ENCODE results near the gene DMBX1.

- TF ChIP-seq, protein P1, sequence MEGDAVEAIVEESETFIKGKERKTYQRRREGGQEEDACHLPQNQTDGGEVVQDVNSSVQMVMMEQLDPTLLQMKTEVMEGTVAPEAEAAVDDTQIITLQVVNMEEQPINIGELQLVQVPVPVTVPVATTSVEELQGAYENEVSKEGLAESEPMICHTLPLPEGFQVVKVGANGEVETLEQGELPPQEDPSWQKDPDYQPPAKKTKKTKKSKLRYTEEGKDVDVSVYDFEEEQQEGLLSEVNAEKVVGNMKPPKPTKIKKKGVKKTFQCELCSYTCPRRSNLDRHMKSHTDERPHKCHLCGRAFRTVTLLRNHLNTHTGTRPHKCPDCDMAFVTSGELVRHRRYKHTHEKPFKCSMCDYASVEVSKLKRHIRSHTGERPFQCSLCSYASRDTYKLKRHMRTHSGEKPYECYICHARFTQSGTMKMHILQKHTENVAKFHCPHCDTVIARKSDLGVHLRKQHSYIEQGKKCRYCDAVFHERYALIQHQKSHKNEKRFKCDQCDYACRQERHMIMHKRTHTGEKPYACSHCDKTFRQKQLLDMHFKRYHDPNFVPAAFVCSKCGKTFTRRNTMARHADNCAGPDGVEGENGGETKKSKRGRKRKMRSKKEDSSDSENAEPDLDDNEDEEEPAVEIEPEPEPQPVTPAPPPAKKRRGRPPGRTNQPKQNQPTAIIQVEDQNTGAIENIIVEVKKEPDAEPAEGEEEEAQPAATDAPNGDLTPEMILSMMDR (IDR thresholded peaks at IDR 0.05) = no peak
- TF ChIP-seq POLR2AphosphoS5 (IDR thresholded peaks at IDR 0.05) (no peak), POLR2A (IDR thresholded peaks at IDR 0.05) (no peak)
Measured at GRCh38 chr1:46456411-46456963, 33.1 kb upstream of the DMBX1 start.
